Left hindlimb (tissue), 1 donor: ENCODE measurements around the gene TACC3.

ENCODE experiments used
- DNase-seq: peaks from one replicate; pipeline ENCODE4 v3.0.0-alpha.2; 2018

The TACC3 gene

GRCh38 chr4:1762264-1763010 is 41.1 kb downstream of the TACC3 start:
- no peak for DNase-seq

- no peak for DNase-seq
Observed at GRCh38 chr4:1763070-1763549, 41.8 kb downstream of the TACC3 start.

GRCh38 chr4:1763550-1764080 is 42.3 kb downstream of the TACC3 start:
- DNase-seq, result peak; percentile 87

- DNase-seq, result no peak
Observed at GRCh38 chr4:1764670-1765069, 43.3 kb downstream of the TACC3 start.

GRCh38 chr4:1765409-1766072 is 44.2 kb downstream of the TACC3 start:
- DNase-seq, result no peak

GRCh38 chr4:1766106-1767060 is 45.1 kb downstream of the TACC3 start:
- no peak for DNase-seq

DNA sequence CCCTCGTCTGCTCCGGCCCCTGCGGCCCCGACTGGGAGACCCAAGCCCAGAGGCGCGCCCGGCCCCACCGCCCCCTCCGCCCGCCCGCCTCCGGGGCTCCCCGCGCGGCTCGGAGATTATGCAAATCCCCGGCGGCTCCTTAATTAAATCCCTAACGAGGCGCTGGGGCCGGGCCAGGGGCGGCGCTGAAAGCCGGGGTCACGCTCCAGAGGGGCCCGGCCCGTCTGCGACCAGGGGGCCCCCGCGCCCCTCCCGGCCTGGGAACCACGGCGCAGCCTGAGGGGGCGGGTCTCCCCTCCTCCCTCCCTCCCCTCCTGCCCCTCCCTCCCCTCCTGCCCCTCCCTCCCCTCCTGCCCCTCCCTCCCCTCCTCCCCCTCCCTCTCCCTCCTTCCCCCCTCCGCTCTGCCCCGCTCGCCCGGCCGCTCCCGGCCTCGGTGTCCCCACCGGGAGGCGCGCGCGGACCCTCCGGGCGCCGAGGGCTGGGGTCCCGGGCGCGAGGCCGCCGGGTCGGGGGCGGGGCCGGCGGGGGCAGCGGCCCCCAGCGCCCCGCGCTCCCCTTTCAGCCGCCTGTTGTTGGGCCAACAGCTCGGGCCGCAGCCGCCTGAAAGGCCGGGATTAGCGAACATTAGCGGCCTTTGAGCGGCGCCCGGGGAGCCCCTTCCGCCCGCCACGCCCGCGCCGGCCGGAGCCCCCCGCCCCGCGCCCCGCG is 45.9 kb downstream of the TACC3 start:
- DNase-seq, result peak; percentile 66

GRCh38 chr4:1767770-1768366 is 46.5 kb downstream of the TACC3 start:
- peak; percentile 69 for DNase-seq

GRCh38 chr4:1768367-1769034 is 47.2 kb downstream of the TACC3 start:
- no peak for DNase-seq

DNA sequence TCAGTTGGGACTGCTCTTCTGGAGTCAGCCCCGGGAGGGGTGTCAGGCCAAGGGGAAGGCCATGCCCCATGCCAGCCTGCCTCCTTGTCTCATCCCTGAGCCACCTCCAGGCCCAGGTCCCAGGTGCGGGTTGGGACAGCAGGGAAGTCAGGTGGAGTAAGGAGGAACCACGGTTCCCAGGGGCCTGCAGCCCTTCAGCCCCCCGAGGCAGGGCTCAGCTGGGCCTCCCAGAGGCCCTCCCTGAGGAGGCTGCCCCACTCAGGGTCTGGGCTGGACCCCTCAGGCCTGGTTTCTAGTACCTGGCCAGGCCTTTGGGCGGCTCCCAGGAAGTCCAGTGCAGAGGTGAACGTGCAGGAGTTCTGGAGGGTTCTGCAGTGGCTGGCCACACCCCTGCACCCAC is 48.4 kb downstream of the TACC3 start:
- DNase-seq, result no peak

DNA sequence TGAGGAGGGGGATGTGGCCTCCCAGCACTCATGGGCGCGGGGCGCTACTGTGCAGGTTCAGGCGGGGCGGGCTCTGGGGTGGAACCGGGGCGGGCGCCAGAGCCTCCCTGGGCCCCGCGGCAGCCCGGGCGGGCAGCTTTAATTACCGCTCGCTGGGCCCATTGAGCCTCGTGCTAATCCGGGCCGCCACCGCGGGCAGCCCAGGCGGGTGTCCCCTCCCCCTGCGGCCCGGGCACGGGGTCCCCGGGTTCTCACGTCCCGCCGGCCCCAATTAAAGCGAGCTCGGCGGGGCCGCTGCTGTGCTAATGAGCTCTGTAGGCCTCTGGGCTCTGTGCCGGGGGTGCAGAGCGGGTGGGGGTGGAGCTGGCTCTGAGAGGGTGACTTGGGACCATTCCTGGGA is 48.9 kb downstream of the TACC3 start:
- DNase-seq, result no peak

DNA sequence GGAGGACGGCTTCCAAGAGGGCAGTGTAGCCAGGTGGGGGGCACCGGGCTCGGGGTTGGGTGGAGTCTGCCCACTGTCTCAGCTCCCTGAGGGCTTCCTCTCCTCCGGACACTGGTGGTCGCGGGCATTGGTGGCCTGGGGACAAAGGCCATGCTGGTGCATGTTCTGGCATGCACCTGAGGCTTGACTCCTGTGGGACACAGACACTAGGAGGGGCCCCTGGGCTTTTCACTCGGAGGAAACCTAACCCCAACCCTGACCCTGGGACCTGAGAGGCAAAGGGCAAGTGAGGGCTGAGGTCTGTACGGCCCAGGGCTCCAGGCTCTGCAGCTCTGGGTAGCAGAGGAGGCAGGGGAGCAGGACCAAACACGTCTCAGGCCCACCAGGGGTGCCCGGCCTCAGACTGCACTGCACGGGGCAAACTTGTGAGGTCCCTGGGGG is 49.5 kb downstream of the TACC3 start:
- no peak for DNase-seq

GRCh38 chr4:1771555-1772305 is 50.4 kb downstream of the TACC3 start:
- peak; percentile 76 for DNase-seq

GRCh38 chr4:1772853-1773538 is 51.7 kb downstream of the TACC3 start:
- no peak for DNase-seq

DNA sequence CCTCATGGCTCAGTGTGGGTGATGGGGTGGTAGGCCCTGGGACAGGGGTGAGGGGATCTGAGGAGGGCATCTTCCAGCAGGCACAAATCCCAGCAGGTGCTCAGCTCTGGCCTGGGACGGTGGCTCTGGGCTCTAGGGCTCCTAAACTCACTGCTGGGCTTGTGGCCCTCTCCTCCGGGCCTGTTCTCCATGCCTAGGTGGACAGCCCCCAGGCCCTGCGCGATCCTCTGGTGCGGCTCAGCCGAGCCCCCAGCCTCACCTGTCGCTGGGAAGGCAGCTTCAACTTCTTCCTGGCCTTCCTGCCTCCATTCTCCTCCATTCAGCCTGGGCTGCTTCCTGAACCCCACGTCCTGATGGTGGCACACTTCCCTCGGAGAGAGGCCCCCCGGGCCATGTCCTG is 52.4 kb downstream of the TACC3 start:
- DNase-seq, result no peak

DNA sequence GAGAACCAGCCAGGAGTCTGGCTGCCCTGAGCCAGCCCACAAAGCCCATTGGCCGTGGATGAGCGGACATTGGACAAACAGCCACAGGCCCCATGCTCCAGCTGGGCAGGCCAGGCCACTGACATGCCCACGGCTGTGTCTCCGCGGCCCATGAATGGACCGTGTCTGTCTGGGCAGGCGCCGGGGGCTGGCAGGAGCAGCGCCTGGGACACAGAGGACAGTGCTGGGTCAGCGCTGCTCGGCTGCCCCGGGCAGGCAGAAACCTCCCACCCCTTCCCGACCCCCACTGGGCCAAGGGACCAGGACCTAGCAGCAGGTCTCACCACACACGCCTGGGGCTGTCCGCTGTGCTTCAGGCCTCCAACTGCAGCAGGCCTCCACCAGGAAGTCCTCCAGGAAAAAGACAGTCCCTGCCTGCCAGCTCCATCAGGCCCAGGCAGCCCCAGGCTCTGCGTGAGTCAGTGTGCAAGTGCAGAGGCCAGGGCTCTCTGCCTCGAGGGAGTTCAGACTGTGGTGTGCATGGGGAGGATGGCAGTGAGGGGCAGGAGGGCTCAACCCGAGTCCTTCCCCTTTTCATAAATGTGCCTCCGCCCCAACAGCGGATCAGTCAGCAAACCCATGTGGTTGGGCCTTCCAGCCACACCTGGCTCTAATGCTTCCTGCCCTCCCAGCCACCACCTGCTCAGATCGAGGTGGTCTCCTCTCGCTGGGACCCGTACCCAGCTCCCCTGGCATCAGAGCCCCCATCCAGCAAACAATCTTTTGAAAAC is 54.6 kb downstream of the TACC3 start:
- no peak for DNase-seq

GRCh38 chr4:1776521-1777161 is 55.3 kb downstream of the TACC3 start:
- no peak for DNase-seq

GRCh38 chr4:1777822-1778641 is 56.7 kb downstream of the TACC3 start:
- no peak for DNase-seq
